Memory B cell (primary cell): Measurements from ENCODE around the gene LIF.

Experiments
- ATAC-seq: fragments of 150-1000 bp; cut with Tn5 transposase; 2 replicates; pipeline ENCODE4 v1.10.0; 2021; ENCODE audit warnings: low read depth, mild to moderate bottlenecking, moderate library complexity
- DNase-seq, 2 donors: peaks; one replicate each; pipeline ENCODE4 v3.0.0; 2022; ENCODE audit warnings: low spot score in 2 of 2
- H3K27ac Mint-ChIP-seq: one replicate; pipeline ENCODE4 v1.8.0; 2022; ENCODE audit warnings: mild to moderate bottlenecking, moderate library complexity, mixed read lengths
- H3K27me3 Mint-ChIP-seq: one replicate; pipeline ENCODE4 v1.8.0; 2022; ENCODE audit warnings: mixed read lengths
- H3K36me3 Mint-ChIP-seq: one replicate; pipeline ENCODE4 v1.8.0; 2022; ENCODE audit warnings: mild to moderate bottlenecking, mixed read lengths
- H3K4me1 Mint-ChIP-seq: one replicate; pipeline ENCODE4 v1.8.0; 2022; ENCODE audit warnings: mixed read lengths
- H3K4me3 Mint-ChIP-seq: one replicate; pipeline ENCODE4 v1.8.0; 2022; ENCODE audit warnings: mild to moderate bottlenecking, moderate library complexity, mixed read lengths
- H3K9me3 Mint-ChIP-seq: one replicate; pipeline ENCODE4 v1.8.0; 2022; ENCODE audit warnings: mixed read lengths

Gene LIF

GRCh38 chr22:30247974-30248373 is 1.4 kb upstream of the LIF start:
- no peaks in the 10 kb centered on the region for H3K36me3 Mint-ChIP-seq
- DNase-seq (no peak), ATAC-seq (no peak)
- no peaks in the 10 kb centered on the region for H3K9me3 Mint-ChIP-seq
- H3K27me3 Mint-ChIP-seq = peaks cover 25% of the 10 kb centered on the region
- H3K27ac Mint-ChIP-seq = no peak overlapping the region
- no peak overlapping the region for H3K4me3 Mint-ChIP-seq
- H3K4me1 Mint-ChIP-seq = peaks cover 12% of the 10 kb centered on the region

- DNase-seq = no peak
- H3K4me1 Mint-ChIP-seq = peaks cover 8% of the 10 kb centered on the region
- H3K4me3 Mint-ChIP-seq = no peak overlapping the region
- no peak overlapping the region for H3K27ac Mint-ChIP-seq
- H3K27me3 Mint-ChIP-seq = peaks cover 23% of the 10 kb centered on the region
- no peaks in the 10 kb centered on the region for H3K36me3 Mint-ChIP-seq
- ATAC-seq = no peak
- H3K9me3 Mint-ChIP-seq = no peaks in the 10 kb centered on the region
Measured at GRCh38 chr22:30247561-30247960, 1.0 kb upstream of the LIF start.

- H3K4me1 Mint-ChIP-seq = peaks cover 7% of the 10 kb centered on the region
- ATAC-seq (no peak), DNase-seq (no peak)
- H3K27me3 Mint-ChIP-seq = peaks cover 23% of the 10 kb centered on the region
- no peak overlapping the region for H3K27ac Mint-ChIP-seq
- peak overlapping the region; percentile 37 for H3K4me3 Mint-ChIP-seq
- no peaks in the 10 kb centered on the region for H3K36me3 Mint-ChIP-seq
- H3K9me3 Mint-ChIP-seq = no peaks in the 10 kb centered on the region
Measured at GRCh38 chr22:30246814-30247376, 336 bp upstream of the LIF start.

- H3K4me1 Mint-ChIP-seq = peaks cover 14% of the 10 kb centered on the region
- H3K9me3 Mint-ChIP-seq = no peaks in the 10 kb centered on the region
- H3K36me3 Mint-ChIP-seq = no peaks in the 10 kb centered on the region
- ATAC-seq = no peak
- peak overlapping the region; percentile 88 for H3K4me3 Mint-ChIP-seq
- peaks cover 23% of the 10 kb centered on the region for H3K27me3 Mint-ChIP-seq
- H3K27ac Mint-ChIP-seq = no peak overlapping the region
- no peak for DNase-seq
Measured at GRCh38 chr22:30245181-30245984, 1.2 kb downstream of the LIF start.

GRCh38 chr22:30244641-30245040 is 1.9 kb downstream of the LIF start:
- Mint-ChIP-seq H3K27me3 (peaks cover 23% of the 10 kb centered on the region), H3K36me3 (no peaks in the 10 kb centered on the region), H3K27ac (no peak overlapping the region), H3K4me1 (peaks cover 14% of the 10 kb centered on the region), H3K4me3 (peak overlapping the region; percentile 21), H3K9me3 (no peaks in the 10 kb centered on the region)
- no peak for ATAC-seq
- DNase-seq = no peak

GRCh38 chr22:30244066-30244465 is 2.5 kb downstream of the LIF start:
- ATAC-seq = no peak
- H3K4me3 Mint-ChIP-seq = no peak overlapping the region
- no peaks in the 10 kb centered on the region for H3K9me3 Mint-ChIP-seq
- DNase-seq = no peak
- H3K4me1 Mint-ChIP-seq = peaks cover 14% of the 10 kb centered on the region
- no peak overlapping the region for H3K27ac Mint-ChIP-seq
- H3K27me3 Mint-ChIP-seq = peaks cover 22% of the 10 kb centered on the region
- H3K36me3 Mint-ChIP-seq = no peaks in the 10 kb centered on the region

- H3K4me3 Mint-ChIP-seq = no peak overlapping the region
- no peak overlapping the region for H3K27ac Mint-ChIP-seq
- ATAC-seq = no peak
- H3K9me3 Mint-ChIP-seq = no peaks in the 10 kb centered on the region
- H3K36me3 Mint-ChIP-seq = no peaks in the 10 kb centered on the region
- peaks cover 14% of the 10 kb centered on the region for H3K4me1 Mint-ChIP-seq
- no peak for DNase-seq
- peaks cover 20% of the 10 kb centered on the region for H3K27me3 Mint-ChIP-seq
Measured at GRCh38 chr22:30243661-30244060, 2.9 kb downstream of the LIF start.

- Mint-ChIP-seq H3K4me1 (peaks cover 14% of the 10 kb centered on the region), H3K4me3 (no peak overlapping the region), H3K27ac (no peak overlapping the region), H3K9me3 (no peaks in the 10 kb centered on the region), H3K27me3 (peaks cover 8% of the 10 kb centered on the region), H3K36me3 (no peaks in the 10 kb centered on the region)
- DNase-seq (no peak), ATAC-seq (no peak)
Measured at GRCh38 chr22:30241576-30242371, 4.8 kb downstream of the LIF start.

- Mint-ChIP-seq H3K4me3 (no peak overlapping the region), H3K9me3 (no peaks in the 10 kb centered on the region), H3K27me3 (peaks cover 4% of the 10 kb centered on the region), H3K36me3 (no peaks in the 10 kb centered on the region), H3K27ac (no peak overlapping the region), H3K4me1 (peaks cover 10% of the 10 kb centered on the region)
- DNase-seq = peak; percentile 28 to 31
- peak; percentile 100 for ATAC-seq
Measured at GRCh38 chr22:30240541-30241417, 5.8 kb downstream of the LIF start.

GRCh38 chr22:30239488-30240405 is 6.8 kb downstream of the LIF start:
- no peak for DNase-seq
- Mint-ChIP-seq H3K4me3 (no peak overlapping the region), H3K9me3 (no peaks in the 10 kb centered on the region), H3K27me3 (no peaks in the 10 kb centered on the region), H3K4me1 (peaks cover 7% of the 10 kb centered on the region), H3K36me3 (no peaks in the 10 kb centered on the region), H3K27ac (no peak overlapping the region)
- ATAC-seq = no peak

GRCh38 chr22:30238661-30239487 is 7.7 kb downstream of the LIF start:
- peaks cover 7% of the 10 kb centered on the region for H3K4me1 Mint-ChIP-seq
- H3K36me3 Mint-ChIP-seq = no peaks in the 10 kb centered on the region
- DNase-seq (no peak), ATAC-seq (no peak)
- H3K9me3 Mint-ChIP-seq = no peaks in the 10 kb centered on the region
- H3K4me3 Mint-ChIP-seq = no peak overlapping the region
- no peak overlapping the region for H3K27ac Mint-ChIP-seq
- H3K27me3 Mint-ChIP-seq = no peaks in the 10 kb centered on the region

GRCh38 chr22:30238136-30238535 is 8.4 kb downstream of the LIF start:
- Mint-ChIP-seq H3K4me1 (peaks cover 7% of the 10 kb centered on the region), H3K9me3 (no peaks in the 10 kb centered on the region), H3K36me3 (no peaks in the 10 kb centered on the region), H3K4me3 (no peak overlapping the region), H3K27ac (no peak overlapping the region), H3K27me3 (no peaks in the 10 kb centered on the region)
- no peak for DNase-seq
- no peak for ATAC-seq
